Adipose tissue (tissue), 3 donors: ENCODE data around the gene POLDIP2. TPM values are rescaled to one million over a fixed set of nuclear protein-coding genes. Genes with fewer than 3 reads are reported as not detected.

Experiments
- H3K27ac ChIP-seq: one replicate; pipeline ENCODE4 v1.5.1; 2013; ENCODE audit warnings: low read depth, low read length
- WGBS, 3 donors: extraction: QIAGEN DNeasy Blood & Tissue Kit; methylation state at CpG; one replicate each; pipeline ENCODE4 v1.1.7; 2013; 5-methylcytosine and 5-hydroxymethylcytosine counted together
- polyA plus RNA-seq, 3 donors: library from polyadenylated mRNA; stranded (reverse); fragments of 200-250 nt; gene quantifications; one replicate each; pipeline ENCODE4 v1.2.3, GENCODE V29; 2013
- donor health status: healthy with polysubstance abuse.
- donor health status: Bipolar disorder and iron deficiency.
- donor health status: healthy.

Gene POLDIP2
- polyA plus RNA-seq, 3 donors: 55.1 to 89.6 (median 58.5) TPM

DNA sequence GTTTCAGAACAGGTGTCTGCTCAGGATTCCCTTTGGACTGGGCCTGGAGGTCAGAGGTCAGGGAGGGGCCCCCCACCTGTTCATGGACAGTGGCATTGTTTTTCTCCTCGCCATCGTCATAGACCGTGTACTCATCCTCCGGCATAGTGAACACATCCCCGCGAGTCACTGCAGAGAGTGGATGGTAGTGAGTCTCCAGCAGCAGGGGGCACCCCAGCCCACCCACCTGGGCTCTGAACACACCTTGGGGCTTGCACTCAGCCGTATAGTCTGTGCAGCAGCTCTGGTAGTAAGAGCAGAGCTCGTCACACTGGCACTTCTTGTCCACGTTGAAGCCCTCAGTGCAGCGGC is 12.3 kb upstream of the POLDIP2 start:
- no peak overlapping the region for H3K27ac ChIP-seq
- 69 to 76% (median 75%) methylated on average over 10 of the region's 10 CpGs for WGBS, 3 donors

DNA sequence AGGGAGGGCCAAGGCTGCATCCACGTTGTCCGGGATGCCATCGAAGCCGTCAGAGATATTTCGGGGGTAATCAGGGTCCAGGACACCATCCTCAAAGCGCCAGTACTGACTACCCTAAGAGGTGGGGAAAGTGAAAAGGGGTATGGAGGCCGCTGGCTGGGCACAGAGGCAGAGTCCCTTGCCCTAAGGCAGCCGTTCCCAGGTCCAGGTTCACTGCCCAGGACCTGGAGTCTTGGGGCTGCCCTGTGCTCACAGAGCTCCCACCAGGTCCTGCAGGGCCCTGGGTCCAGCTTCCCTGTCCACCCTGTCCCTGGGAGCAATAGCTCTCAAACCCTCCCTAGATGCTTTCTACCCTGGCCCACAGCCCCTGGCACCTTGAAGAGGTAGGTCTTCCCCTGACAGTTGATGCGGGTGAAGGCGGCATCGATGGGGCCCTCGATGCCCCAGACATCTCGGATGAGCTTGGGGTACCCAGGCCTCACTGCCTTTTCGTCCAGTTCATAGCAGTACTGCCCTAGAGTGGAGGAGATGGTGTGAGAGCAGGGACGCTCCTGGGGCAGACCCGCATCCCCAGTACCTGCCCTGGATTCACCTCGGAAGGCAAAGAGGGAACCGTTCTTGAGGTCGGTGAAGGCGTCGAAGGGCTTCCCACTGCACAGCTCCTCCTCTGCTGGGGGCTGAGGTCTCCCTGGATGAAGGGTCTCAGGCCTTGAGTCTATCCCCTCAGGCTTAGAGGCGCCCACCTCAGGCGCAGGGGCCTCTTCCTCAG is 11.8 kb upstream of the POLDIP2 start:
- 89 to 94% (median 89%) methylated on average over 23 of the region's 23 CpGs for WGBS, 3 donors

DNA sequence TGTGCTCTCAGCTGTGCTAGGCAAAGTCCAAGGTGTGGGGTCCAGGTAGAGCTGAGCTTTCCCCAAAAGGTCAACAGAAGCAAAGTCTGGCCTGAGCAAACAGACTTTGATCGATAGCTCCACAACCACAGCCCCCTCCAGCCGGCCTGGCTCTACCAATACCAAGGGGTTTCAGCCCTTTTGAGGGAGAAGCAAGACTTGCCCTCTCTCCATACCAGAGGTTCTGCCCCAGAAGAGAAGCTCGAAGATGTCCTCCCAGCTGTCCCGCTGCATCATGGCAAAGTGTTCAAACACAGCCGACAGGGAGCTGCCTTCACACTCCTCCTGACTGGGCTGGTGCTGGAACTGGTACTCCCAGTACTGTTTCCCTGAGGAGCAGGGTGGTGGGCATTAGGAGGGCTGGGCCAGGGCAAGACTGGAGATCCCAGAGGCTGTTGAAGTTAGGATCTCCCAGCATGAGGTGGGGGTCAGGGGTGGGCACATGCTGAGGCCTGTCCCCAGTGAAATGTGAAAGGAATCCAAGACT is 11.0 kb upstream of the POLDIP2 start:
- WGBS, 3 donors: 59 to 93% (median 85%) methylated on average over 5 of the region's 5 CpGs
- no peak overlapping the region for H3K27ac ChIP-seq

More for the DNA sequence above, 11.8 kb upstream of the POLDIP2 start:
- H3K27ac ChIP-seq: no peak overlapping the region

DNA sequence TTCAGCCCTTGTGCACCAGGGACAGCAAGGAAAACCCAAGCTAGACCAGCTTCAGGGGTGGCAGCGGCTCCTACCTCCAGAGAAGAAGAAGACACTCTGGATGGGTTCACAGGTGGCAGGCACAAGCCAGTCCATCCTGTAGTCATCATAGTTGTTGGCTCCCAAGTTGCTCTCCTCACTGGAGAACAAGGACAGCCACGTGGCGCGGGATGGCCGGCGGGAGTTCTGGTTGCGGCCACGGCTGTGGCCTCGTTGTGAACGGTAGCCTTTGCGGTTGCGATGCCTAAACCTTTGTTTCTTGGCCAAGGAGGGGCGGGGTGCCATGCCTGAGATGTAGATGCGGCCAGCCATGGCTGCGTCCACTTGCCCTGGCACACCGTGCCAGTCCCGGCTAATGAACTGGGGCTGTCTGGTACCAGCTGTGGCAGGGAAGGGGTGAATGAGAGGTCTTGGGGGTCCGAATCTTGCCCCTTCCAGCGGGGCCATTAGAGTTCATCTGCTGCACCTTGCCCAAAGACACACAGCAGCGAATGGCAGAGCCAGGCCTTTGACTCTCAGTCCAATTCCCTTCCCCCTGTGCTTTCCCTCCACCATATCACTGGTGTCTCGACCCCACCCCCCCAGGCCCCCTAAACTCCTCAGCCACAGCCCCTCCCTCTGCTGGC is 10.4 kb upstream of the POLDIP2 start:
- WGBS, 3 donors: 86 to 92% (median 90%) methylated on average over 21 of the region's 21 CpGs
- H3K27ac ChIP-seq: no peak overlapping the region

DNA sequence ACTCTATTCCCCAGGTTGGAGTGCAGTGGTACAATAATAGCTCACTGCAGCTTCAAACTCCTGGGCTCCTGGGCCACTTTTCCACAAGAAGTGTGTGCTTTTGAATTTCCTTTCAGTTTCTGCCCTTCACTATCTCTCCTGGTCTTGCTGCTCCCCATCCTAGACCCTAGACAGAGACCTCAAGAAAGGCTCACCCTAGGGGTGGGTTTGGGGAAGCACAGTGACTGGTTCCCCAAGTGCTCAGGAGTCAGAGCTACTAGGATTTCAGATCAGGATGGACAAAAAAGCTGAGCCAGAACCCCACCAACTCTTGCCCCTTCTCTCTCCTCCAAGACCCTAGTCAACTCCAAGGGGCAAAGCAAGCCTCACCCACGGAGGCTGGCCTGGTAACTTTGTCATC is 9.3 kb upstream of the POLDIP2 start:
- 69 to 79% (median 77%) methylated on average over 1 of the region's 1 CpG for WGBS, 3 donors
- H3K27ac ChIP-seq: no peak overlapping the region

DNA sequence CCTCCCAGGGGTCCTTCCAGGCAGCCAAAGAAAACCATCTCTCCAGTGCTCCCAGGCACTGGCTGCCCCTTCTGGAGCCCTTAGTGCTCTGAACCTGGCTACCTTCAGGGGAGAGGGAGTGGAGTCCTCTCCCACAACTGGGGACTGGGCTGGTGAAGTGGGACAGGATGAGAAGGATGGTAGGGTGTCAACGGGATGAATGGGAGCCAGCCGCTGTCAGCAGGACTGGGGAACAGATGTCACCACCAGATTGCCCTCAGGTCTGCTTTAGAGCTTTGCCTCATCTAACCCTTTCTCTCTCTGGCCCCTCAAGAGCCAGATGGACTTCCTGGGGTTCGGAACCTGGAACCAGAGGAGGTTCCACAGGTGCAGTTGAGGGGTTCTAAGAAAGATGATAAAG is 8.2 kb upstream of the POLDIP2 start:
- no peak overlapping the region for H3K27ac ChIP-seq
- 86 to 95% (median 94%) methylated on average over 3 of the region's 3 CpGs for WGBS, 3 donors

DNA sequence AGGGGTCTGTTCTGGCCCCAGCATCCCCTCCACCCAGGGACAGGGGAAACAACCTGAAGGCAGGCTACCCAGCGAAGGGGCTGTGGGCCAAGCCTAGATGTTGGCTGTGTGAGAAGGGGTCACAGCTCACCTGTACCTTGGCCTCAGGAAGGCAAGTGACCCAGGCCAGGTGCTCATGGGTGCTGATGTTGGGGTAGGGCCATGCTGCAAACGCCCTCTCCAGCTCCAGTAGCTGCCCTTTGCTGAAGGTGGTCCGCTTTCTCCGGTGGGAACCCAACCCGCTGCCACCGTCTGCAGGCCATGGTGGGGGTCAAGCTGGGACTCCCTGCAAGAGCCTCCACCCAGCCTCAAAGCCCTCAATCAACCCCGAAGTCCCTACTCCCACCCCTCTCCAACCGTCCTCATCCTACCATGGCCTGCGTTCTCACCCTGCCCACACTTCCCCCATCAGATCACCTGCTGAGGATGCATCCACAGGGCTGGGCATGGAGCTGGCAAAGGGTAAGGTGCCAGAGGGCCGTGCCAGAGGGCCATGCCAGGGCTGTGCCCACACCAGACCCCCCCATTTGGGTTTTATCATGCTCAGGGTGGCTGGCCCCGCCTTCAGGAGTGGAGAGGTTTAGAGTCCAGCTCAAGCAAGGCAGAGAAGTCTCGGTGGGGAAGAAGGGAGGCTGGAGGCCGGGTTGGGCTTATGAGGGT is 7.5 kb upstream of the POLDIP2 start, which contains the start of gene SEBOX:
SEBOX (minus strand) TSS at position 535 of the 699 bp plus-strand sequence; CDS start at position 487, 48 bp downstream.
- H3K27ac ChIP-seq: no peak within 1 kb of the TSS
- 88 to 91% (median 91%) methylated on average over 13 of the region's 13 CpGs for WGBS, 3 donors

DNA sequence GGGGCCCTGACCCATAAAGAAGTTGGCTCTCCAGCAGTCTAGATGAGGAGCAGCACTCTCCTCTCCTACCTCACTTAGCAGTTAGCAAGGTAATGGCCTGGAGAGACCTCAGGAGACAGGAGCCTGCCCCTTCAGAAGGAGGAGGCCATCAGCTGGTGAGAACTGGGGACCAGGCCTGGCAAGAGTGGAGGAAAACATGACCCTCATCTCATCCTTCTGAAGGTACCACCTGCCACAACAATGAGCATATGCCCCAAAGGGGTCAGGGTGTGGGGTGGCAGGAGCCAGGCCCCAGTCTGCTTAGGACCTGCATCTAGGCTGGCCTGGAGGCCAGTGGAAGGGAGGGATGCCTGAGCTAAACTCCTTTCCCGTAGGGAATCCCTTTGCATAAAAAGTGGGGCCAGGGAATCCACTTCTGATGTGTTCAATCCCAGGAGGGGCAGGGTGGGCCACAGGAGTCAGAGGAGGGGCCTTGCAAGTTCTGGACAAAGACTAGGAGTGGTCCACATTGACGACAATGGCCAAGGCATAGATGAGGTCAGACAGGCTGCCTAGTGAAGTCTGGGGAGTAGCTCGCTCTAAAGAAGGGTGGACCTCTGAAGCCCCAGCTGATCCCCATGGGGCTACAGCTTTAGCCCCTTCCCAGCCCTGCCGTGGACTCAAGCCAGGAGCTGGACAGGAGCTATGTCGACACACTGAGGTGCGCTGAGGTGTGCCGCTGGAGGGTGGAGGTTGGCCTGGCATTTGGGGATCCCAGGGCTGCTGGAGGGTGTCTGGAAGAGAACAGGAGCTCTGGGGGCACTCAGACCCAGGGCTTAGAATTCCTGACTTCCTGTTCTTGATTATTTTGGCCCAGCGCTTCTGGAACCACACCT is 6.7 kb upstream of the POLDIP2 start:
- WGBS, 3 donors: 90 to 95% (median 91%) methylated on average over 8 of the region's 8 CpGs
- no peak overlapping the region for H3K27ac ChIP-seq

DNA sequence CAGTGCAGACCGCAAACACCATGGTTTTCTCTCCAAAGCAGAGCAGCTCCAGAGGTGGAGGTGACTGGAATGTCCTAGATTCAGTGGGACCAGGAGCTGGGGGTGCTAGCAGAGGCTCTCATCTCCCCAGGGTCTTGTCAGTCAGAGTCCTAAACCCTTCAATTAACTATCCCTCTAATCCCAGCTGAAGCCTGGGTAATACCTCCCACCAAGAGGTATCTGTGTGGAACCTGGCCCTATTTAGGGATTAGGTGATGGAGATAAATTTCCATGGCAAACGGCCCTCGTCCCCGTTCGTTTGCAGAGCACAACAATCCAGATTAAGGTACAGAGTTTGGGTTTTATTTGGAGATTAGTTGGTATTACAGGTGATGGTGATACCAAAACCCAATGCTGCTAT is 5.9 kb upstream of the POLDIP2 start:
- H3K27ac ChIP-seq: no peak overlapping the region
- 82 to 92% (median 91%) methylated on average over 5 of the region's 5 CpGs for WGBS, 3 donors

DNA sequence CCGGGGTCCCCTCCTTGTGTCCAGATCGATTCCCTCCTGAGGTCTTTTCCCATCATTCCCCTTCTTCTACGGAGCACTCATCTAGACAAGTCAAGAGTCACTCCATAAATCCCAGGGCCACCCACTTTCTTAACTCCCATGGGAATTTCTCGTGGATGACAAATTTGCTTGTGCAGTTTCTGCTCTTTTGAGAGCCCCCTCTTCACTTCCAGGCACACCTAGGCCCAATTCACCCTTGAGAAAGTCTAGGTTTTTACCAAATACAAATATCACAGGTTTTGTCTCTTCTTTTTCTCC is 522 bp upstream of the POLDIP2 start:
- WGBS, 3 donors: 1 to 5% (median 3%) methylated on average over 4 of the region's 4 CpGs
- no peak overlapping the region for H3K27ac ChIP-seq

DNA sequence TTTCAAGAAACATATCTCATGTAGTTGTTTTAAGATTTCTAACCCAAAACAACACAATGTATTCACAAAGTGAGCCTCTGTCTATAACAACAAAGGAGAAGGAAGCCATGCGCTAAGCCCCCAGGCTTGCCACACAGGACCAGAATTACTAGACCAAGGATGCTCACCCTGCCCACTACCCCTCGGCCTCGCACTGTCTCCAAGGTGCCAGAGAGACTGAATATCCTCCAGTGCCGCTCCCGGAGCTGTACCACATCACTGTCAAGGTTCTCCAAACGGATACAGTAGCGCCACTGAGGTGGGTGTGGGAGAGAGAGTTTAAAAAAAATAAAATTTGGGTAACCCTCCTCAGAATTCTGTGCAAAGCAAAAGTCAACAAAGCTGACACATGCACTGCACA is 7.1 kb downstream of the POLDIP2 start:
- WGBS, 3 donors: 86 to 92% (median 89%) methylated on average over 7 of the region's 7 CpGs

DNA sequence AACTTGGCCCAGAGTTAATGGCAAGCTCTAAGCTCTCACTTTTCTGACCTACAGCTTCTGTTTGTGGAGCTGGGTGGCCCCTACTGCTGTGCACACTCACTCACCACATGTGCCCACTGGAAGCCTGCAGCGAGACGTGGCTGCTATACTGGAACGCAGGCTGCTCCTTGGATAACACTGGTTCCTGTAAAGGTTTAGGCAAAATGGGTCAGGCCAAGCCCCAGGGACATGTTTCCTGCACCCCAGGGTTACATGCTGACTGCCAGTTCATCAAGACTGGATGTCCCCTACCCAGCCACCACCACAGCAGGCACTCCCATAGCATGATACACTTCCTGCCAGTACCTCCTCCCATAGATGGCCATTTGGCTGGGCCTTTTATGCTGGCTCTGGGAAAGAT is 8.3 kb downstream of the POLDIP2 start:
- H3K27ac ChIP-seq: no peak overlapping the region
- WGBS, 3 donors: 75 to 81% (median 81%) methylated on average over 3 of the region's 3 CpGs

More for the DNA sequence above, 7.1 kb downstream of the POLDIP2 start:
- no peak overlapping the region for H3K27ac ChIP-seq

DNA sequence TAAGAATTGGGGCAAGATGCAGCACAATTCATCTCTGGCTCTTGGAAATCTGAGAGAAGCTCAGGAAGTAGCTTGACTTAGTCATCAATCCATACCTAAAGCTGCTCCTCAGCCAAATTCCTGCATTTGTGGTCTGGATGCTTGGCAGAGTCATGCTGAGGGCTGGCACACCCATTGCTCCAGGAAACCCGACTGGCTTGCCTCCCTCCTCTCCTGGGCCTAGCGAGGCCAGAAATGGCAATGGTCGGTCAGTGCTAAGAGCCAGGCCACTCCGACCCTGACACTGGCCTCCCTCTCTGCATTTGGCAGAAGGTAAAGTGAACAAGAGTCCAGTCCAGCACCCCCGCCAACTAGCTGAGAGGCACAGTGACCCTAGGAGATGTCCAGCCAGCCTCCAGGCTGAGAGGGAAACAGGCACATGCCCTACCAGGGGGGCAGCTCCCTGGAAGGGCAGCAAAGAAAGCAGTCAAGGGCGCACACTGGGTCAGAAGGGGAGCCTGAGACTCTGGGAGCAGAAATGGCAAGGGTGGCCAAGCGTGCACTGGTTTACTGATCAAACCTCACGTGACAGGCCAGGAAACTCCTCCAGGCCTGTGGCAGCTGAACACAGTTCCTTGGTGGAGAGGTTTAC is 10.0 kb downstream of the POLDIP2 start:
- 42 to 78% (median 74%) methylated on average over 8 of the region's 8 CpGs for WGBS, 3 donors

DNA sequence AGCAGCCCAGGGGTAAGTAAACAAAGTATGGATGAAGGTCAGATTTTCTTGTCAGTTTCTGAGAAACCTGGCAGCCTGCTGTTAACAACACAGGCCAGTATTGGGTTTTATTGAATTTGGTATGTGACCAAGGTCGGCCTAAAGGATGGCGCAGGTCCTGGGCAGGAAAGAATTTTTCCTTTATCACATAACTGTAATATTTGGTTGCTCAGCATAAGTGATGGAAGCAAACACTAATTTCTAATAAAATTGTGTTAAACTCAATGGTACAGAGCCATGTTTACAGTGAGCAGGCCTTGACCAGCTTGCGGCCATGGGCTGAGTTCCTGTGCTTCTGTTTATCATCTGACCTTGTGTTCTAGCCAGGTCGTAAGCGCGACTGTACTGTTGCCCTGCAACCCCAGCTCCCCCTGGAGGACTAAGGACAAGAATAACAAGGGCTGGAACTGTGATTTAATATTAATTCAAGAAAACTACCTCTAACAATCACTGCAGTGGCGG is 10.5 kb downstream of the POLDIP2 start:
- H3K27ac ChIP-seq: no peak overlapping the region

More for the DNA sequence above, 10.0 kb downstream of the POLDIP2 start:
- H3K27ac ChIP-seq: no peak overlapping the region

DNA sequence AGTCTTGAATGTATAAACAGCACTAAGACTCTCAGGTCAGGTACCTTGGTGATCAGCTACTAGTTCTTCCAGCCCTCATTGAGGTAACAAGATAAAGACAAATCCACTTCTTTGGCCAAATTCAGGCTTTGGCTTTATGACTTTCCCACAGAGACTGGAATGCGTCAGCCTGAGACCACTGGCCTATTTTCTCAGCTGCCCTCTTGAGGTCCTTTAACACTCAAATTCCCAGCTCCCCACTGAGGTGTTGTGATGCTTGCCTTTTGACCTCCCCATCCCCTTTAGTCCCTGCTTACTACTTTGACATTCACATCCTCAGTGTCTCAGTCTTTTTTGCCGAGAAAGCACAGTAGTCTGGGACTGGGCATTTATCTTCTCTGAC is 11.1 kb downstream of the POLDIP2 start:
- 19 to 87% (median 83%) methylated on average over 2 of the region's 2 CpGs for WGBS, 3 donors
- no peak overlapping the region for H3K27ac ChIP-seq

More for the DNA sequence above, 10.5 kb downstream of the POLDIP2 start:
- 22 to 71% (median 56%) methylated on average over 7 of the region's 7 CpGs for WGBS, 3 donors

DNA sequence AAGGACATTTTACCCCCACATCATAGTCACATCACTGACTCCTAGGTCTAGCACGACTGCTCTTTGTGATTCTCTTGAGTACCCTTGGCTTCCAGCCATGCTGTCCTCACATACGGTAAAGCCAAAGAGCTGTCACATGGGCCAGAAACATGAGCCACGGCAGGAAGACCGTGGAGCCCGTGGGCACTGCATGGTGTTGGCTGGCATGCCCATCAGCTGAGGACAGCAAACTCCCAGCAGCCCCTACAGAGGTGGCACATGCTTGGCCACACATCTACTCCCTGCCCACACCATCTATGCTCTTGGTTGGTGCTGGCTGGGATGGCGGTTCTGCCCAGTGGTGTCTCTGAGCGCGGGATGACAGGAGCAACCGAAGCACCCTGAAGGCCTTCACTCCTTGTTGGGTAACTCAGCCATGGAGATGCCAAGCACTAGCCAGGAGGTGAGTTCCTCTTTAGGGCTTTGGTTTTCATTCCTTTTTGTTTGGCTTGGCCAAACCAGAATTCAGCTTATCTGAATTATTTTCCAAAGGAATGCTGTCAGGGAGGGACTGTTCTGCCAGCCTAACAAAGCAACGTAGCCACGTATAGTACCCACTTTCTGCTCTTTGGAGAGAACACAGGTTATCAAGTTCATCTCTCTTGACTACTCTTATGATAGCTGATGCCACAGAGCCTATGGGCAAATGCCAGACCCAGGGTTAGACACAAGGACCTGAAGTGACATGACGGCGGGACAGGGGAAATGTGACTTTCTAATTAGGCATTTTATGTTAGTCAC is 11.7 kb downstream of the POLDIP2 start:
- WGBS, 3 donors: 28 to 73% (median 67%) methylated on average over 13 of the region's 13 CpGs
- H3K27ac ChIP-seq: no peak overlapping the region

DNA sequence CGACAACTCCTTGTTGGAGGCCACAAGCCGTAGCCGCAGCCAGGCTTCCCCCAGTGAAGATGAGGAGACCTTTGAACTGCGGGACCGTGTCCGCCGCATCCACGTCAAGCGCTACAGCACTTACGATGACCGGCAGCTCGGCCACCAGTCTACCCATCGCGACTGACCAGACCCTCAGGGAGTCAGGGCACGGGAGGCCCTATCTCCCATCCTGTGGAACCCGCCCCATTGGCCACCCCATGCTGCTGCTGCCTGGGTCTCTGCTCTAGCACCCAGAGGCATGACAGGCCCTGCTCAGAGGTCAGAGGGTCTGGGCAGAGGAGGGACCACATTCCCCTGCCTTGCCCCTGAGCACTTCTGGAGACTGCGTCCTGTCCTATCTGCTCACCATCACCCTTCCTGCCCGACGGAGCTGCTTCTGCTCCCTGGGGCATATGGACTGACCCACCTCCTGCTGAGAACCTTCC is 12.9 kb downstream of the POLDIP2 start:
- 85 to 92% (median 91%) methylated on average over 19 of the region's 19 CpGs for WGBS, 3 donors
- no peak overlapping the region for H3K27ac ChIP-seq
